Left ventricle myocardium inferior (tissue), 1 donor: ENCODE measurements around the gene TMEM218. TPM values are rescaled to one million over a fixed set of nuclear protein-coding genes. Genes with fewer than 3 reads are reported as not detected.

ENCODE experiments used
- DNase-seq: peaks from one replicate; pipeline ENCODE4 v3.0.0-alpha.2; 2020
- H3K27ac ChIP-seq: fragments of 200-600 bp; replicated peaks from 2 replicates; pipeline ENCODE4 v1.8.0; 2021
- H3K27me3 ChIP-seq: fragments of 200-600 bp; 2 replicates; pipeline ENCODE4 v1.8.0; 2021; ENCODE audit warnings: low read depth
- H3K36me3 ChIP-seq: fragments of 200-600 bp; 2 replicates; pipeline ENCODE4 v1.8.0; 2021
- H3K4me1 ChIP-seq: fragments of 200-600 bp; 2 replicates; pipeline ENCODE4 v1.8.0; 2021
- H3K4me3 ChIP-seq: fragments of 200-600 bp; 2 replicates; pipeline ENCODE4 v1.8.0; 2021; ENCODE audit warnings: mild to moderate bottlenecking, moderate library complexity
- H3K9me3 ChIP-seq: fragments of 200-600 bp; replicated peaks from 2 replicates; pipeline ENCODE4 v1.8.0; 2021
- CTCF ChIP-seq: fragments of 200-600 bp; IDR thresholded peaks from 2 replicates; pipeline ENCODE4 v1.8.0; 2021; ENCODE audit warnings: antibody characterized with exemption, mild to moderate bottlenecking, borderline replicate concordance
- intact Hi-C: fragments of 100-400 bp; cut with micrococcal nuclease; formaldehyde crosslinking; loops from one replicate; pipeline ENCODE4 v1.11.0; 2022
- total RNA-seq: library from RNA; stranded (reverse); fragmentation: NEBNext Ultra II Directional; extraction: Animal tissue kit (Norgen Biotek cat#: 25700); gene quantifications from one replicate; pipeline ENCODE4 v1.2.1, GENCODE V29; 2021
- donor health status: DM: no; HTN: yes; CAD: no; lungs with severe emphysema.

Gene TMEM218
- total RNA-seq, 1 donor from 2014 or later: 6.2 TPM

- H3K27me3 ChIP-seq: no peaks in the 10 kb centered on the region
- H3K36me3 ChIP-seq: peaks cover 14% of the 10 kb centered on the region
- TF ChIP-seq CTCF: no peak
- DNase-seq: no peak
- H3K4me1 ChIP-seq: peaks cover 6% of the 10 kb centered on the region
- no peaks in the 10 kb centered on the region for H3K9me3 ChIP-seq
- intact Hi-C loops: no loop called here
- H3K27ac ChIP-seq: no peak overlapping the region
- no peak overlapping the region for H3K4me3 ChIP-seq
Observed at GRCh38 chr11:125105926-125106325, 5.5 kb downstream of the TMEM218 start.

- no peak for TF ChIP-seq CTCF
- Histone ChIP-seq H3K4me1 (no peaks in the 10 kb centered on the region), H3K9me3 (no peaks in the 10 kb centered on the region), H3K27me3 (no peaks in the 10 kb centered on the region), H3K27ac (no peak overlapping the region), H3K36me3 (peaks cover 44% of the 10 kb centered on the region), H3K4me3 (no peak overlapping the region)
- intact Hi-C loops: no loop called here
- DNase-seq: no peak
Observed at GRCh38 chr11:125102510-125102909, 8.9 kb downstream of the TMEM218 start.

- Histone ChIP-seq H3K27me3 (no peaks in the 10 kb centered on the region), H3K27ac (no peak overlapping the region), H3K9me3 (no peaks in the 10 kb centered on the region), H3K4me3 (no peak overlapping the region), H3K4me1 (no peaks in the 10 kb centered on the region), H3K36me3 (peaks cover 49% of the 10 kb centered on the region)
- intact Hi-C loops: no loop called here
- TF ChIP-seq CTCF: no peak
- no peak for DNase-seq
Observed at GRCh38 chr11:125102025-125102424, 9.4 kb downstream of the TMEM218 start.

GRCh38 chr11:125101596-125101995, 9.8 kb downstream of the TMEM218 start:
- no peak for DNase-seq

GRCh38 chr11:125100136-125100535, 11.3 kb downstream of the TMEM218 start:
- TF ChIP-seq CTCF: no peak
- no peak overlapping the region for H3K4me3 ChIP-seq
- no peak overlapping the region for H3K27ac ChIP-seq
- H3K36me3 ChIP-seq: peaks cover 68% of the 10 kb centered on the region
- intact Hi-C loops: no loop called here
- no peaks in the 10 kb centered on the region for H3K27me3 ChIP-seq
- no peak for DNase-seq
- H3K4me1 ChIP-seq: no peaks in the 10 kb centered on the region
- no peaks in the 10 kb centered on the region for H3K9me3 ChIP-seq

More at GRCh38 chr11:125101596-125101995, 9.8 kb downstream of the TMEM218 start:
- no peak overlapping the region for H3K27ac ChIP-seq
- intact Hi-C loops: no loop called here
- H3K4me1 ChIP-seq: no peaks in the 10 kb centered on the region
- no peak for TF ChIP-seq CTCF
- no peaks in the 10 kb centered on the region for H3K27me3 ChIP-seq
- peaks cover 53% of the 10 kb centered on the region for H3K36me3 ChIP-seq
- no peaks in the 10 kb centered on the region for H3K9me3 ChIP-seq
- H3K4me3 ChIP-seq: no peak overlapping the region

GRCh38 chr11:125094731-125095130, 16.7 kb downstream of the TMEM218 start:
- TF ChIP-seq CTCF: no peak
- Histone ChIP-seq H3K4me3 (no peak overlapping the region), H3K4me1 (peaks cover 9% of the 10 kb centered on the region), H3K9me3 (no peaks in the 10 kb centered on the region), H3K27me3 (no peaks in the 10 kb centered on the region), H3K36me3 (peaks cover 45% of the 10 kb centered on the region), H3K27ac (no peak overlapping the region)
- DNase-seq: no peak
- intact Hi-C loops: no loop called here
